ENCODE results near the gene ATXN1.

- TF ChIP-seq CTCF (conservative IDR thresholded peaks at IDR 0.05; ENCODE audit: low read depth, low read length) = no peak
- no peak for TF ChIP-seq EZH2phosphoT487 (IDR thresholded peaks at IDR 0.05; ENCODE audit: borderline replicate concordance, low read length)
- no peak for TF ChIP-seq EZH2 (IDR thresholded peaks at IDR 0.05; ENCODE audit: low read length, unreplicated experiment)
Measured at GRCh38 chr6:16751251-16751946, 9.9 kb downstream of the ATXN1 start.

Measured in PC-3 (cell line).